ENCODE measurements around the gene NFE2L3. TPM values are rescaled to one million over a fixed set of nuclear protein-coding genes. Genes with fewer than 3 reads are reported as not detected.

Gene NFE2L3
- total RNA-seq, 1 experiment from 2014 or later, result 15.2 TPM

DNA sequence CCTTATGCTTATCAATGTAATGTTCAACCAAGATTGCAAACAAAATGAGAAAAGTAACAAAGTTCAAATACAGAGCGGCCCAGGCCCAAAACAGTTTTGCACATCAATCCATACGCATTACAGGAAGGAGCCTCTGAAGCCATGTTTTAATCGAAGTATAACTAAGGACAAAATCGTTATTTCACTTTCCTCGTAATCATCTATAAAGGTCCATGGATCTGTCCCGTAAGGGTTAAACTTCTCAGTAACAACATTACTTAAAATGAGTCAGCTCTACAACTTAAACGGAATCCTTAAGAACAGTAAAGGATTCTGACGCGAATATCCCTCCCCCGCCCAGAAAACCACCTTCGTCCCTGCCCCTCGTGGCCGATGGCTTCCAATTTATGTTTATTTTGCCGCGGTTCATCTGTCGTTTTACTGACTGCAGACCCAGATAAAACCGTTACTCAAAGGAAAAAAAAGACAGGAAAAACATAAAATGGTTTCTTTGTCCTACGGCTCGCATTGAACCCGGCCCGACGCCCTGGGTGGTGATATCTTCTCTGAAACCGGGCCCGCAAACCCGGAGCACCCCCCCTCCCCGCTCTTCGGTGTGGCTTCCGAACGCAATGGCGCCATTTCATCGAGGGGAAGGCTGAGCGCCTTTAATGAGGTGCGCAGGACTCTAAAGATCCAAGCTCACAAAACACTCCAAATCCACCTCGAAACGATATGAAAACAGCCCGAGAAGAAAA lies 47.5 kb downstream of the NFE2L3 start:
- Histone ChIP-seq H3K27me3 (no peaks in the 10 kb centered on the region), H3K36me3 (peaks cover 78% of the 10 kb centered on the region), H3K9me3 (no peaks in the 10 kb centered on the region), H3K4me3 (peak overlapping the region; percentile 99)
- DNase-seq, result peak; percentile 56

DNA sequence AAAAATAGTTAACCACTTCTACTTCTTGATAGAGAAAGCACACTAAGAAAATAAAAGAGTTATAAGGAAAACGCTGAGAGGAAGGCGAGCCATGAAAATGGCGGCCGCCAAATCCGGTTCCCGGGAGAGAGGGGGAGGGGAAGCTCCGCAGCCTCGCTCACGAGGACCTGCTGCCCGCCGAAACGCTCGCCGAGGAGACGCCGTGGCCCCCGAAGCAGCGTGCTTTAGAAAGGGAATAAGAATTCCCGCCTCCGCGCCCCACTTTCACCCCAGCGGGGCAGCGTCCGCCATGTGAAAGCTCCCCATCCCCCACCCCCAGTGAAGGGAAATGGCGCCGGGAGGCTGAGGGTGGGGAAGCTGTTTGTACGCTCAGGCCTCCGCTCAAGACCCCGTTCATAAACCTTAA lies 48.0 kb downstream of the NFE2L3 start:
- DNase-seq, result peak; percentile 59
- peaks cover 80% of the 10 kb centered on the region for H3K36me3 ChIP-seq

DNA sequence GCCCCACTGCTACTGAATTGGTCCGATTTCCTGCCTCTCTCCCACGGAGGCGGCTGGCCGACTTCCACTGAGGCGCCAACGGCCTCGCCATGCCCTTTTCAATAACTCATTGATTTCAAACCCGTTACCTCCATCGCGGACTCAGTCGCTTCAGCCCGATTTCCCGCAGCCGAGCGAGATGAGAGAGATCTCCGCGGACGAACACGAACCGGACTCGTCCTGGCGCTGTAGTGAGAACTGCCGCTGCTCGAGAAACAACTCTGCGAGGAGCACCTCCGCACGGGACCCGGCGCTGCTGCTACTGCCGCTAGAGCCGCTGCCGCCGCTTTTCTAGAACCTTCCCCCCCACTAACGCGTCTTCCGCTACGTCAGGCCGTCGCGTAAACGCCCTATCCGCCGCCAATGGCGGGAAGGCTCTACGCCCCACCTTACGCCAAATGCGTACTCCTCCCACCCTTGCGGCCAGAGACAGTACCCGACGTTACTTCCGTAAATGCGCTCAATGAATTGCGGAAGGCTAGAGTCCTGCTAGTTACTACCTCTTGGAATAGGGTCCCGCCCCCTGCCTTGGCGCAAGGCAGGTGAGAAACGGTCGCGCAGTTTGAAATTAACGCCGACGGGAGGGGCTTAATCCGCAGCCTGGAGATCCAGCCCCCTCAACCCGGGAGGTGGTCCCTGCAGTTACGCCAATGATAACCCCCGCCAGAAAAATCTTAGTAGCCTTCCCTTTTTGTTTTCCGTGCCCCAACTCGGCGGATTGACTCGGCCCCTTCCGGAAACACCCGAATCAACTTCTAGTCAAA lies 48.6 kb downstream of the NFE2L3 start, which contains the start of gene HNRNPA2B1:
Gene HNRNPA2B1, minus strand, starts transcription at position 303 of the 803 bp plus-strand sequence. Its CDS starts 169 bp downstream, at position 134.
- peak; percentile 96 for DNase-seq
- Histone ChIP-seq H3K4me3 (peak within 1 kb of the TSS; percentile 99), H3K9me3 (no peaks in the 10 kb centered on the region), H3K36me3 (peaks cover 80% of the 10 kb centered on the region), H3K27me3 (no peaks in the 10 kb centered on the region)

More for the DNA sequence above, 48.0 kb downstream of the NFE2L3 start:
- H3K27me3 ChIP-seq, result no peaks in the 10 kb centered on the region
- no peaks in the 10 kb centered on the region for H3K9me3 ChIP-seq
- H3K4me3 ChIP-seq, result peak overlapping the region; percentile 99

DNA sequence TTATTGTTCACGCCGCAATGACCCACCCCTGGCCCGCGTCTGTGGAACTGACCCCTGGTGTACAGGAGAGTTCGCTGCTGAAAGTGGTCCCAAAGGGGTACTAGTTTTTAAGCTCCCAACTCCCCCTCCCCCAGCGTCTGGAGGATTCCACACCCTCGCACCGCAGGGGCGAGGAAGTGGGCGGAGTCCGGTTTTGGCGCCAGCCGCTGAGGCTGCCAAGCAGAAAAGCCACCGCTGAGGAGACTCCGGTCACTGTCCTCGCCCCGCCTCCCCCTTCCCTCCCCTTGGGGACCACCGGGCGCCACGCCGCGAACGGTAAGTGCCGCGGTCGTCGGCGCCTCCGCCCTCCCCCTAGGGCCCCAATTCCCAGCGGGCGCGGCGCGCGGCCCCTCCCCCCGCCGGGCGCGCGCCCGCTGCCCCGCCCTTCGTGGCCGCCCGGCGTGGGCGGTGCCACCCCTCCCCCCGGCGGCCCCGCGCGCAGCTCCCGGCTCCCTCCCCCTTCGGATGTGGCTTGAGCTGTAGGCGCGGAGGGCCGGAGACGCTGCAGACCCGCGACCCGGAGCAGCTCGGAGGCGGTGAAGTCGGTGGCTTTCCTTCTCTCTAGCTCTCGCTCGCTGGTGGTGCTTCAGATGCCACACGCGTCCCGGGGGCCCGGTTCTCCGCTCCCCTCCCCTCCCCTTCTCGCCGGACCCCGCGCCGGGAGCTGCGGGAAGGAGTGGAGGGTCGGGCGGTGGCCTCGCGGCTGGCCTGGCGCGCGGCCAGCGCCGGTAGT lies 49.4 kb downstream of the NFE2L3 start, which contains the start of gene CBX3:
Gene CBX3, plus strand, starts transcription at position 499 of the 772 bp plus-strand sequence. CDS start 1,254 bp downstream, outside the sequence.
- DNase-seq, result peak; percentile 94
- peaks cover 80% of the 10 kb centered on the region for H3K36me3 ChIP-seq
- H3K4me3 ChIP-seq, result peak within 1 kb of the TSS; percentile 99
- no peaks in the 10 kb centered on the region for H3K9me3 ChIP-seq
- H3K27me3 ChIP-seq, result no peaks in the 10 kb centered on the region

DNA sequence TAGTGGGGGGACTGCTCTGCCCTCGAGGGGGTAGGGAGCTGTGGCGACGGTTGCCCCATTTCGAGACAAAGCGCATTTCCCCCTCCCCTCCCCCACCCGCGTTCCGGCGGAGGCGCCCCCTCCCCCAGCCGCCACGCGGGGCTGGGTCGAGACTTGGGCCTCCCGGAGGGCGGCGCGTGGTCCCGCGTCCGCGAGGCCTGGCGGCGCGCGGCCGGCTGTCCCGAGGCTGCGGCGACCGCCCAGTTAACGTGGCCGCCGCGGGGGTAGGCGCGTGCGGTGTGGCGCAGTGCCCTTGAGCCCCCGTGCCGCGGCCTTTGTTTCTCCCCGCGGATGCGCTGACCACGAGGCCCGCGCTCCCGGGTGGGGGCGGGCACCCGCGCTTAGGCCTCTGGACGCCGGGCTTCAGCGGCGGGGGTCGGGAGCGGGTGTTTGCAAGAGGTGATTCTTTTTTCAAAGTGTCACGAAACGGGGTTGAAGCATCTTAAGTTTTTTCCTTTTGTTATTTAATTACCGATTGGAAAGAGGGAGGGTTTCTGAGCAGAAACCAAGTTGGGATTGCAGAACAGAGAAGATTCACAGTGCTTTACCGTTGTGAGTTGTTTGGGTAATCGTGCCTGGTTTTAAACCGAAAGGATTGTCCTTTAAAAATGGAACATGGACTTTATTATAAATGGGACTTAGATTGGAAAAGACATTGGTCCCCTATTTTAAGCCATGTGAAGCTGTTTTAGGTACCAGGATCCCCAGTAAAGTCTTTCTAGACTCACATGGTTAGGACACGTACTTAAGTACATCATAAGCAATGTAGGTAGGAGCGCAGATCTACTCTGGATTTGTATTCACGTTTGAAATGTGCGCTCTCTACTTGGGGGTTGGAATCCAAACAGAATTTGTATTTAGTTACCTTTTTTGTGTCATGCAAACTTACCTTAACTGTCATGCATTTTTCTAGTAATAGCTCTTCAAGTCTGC lies 50.3 kb downstream of the NFE2L3 start:
- no peaks in the 10 kb centered on the region for H3K27me3 ChIP-seq
- H3K4me3 ChIP-seq, result peak overlapping the region; percentile 99
- no peaks in the 10 kb centered on the region for H3K9me3 ChIP-seq
- peak; percentile 55 for DNase-seq
- peaks cover 80% of the 10 kb centered on the region for H3K36me3 ChIP-seq

DNA sequence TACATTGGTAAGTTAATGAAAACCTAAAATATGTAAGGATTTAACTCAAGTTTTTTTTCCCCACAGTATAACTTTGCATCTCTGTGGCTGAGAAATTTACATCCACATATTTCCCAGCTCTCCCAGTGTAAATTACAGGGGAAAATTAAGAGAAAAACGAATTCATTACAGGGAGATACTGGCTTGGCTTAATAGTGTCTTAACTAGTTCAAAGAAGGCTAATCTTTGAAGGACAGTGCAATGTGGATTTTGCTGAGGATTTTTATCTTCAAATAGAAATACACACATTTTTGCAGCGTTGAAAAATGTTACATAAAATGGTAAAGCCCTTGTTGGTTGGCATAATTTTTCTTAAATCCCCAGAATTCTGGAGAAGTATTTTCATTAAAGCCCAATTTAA lies 51.0 kb downstream of the NFE2L3 start:
- DNase-seq, result no peak
- Histone ChIP-seq H3K36me3 (peaks cover 80% of the 10 kb centered on the region), H3K27me3 (no peaks in the 10 kb centered on the region), H3K9me3 (no peaks in the 10 kb centered on the region), H3K4me3 (peak overlapping the region; percentile 99)

DNA sequence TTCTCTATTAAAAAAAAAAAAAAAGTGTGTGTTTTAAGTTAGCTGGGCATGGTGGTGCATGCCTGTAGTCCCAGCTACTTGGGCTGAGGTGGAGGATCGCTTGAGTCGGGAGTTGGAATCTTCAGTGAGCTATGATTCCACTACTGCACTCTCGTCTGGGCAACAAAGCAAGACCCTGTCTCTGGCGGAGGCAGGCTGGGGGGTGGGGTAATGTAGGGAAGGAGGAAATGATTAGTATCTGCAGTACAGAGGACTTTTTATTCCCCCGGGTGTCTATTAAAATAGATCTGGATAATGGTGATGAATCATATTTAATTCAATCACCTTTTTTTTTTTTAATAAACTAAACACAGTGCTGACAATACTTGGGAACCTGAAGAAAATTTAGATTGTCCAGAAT lies 56.0 kb downstream of the NFE2L3 start:
- no peaks in the 10 kb centered on the region for H3K9me3 ChIP-seq
- peaks cover 92% of the 10 kb centered on the region for H3K36me3 ChIP-seq
- H3K4me3 ChIP-seq, result no peak overlapping the region
- no peak for DNase-seq
- no peaks in the 10 kb centered on the region for H3K27me3 ChIP-seq

DNA sequence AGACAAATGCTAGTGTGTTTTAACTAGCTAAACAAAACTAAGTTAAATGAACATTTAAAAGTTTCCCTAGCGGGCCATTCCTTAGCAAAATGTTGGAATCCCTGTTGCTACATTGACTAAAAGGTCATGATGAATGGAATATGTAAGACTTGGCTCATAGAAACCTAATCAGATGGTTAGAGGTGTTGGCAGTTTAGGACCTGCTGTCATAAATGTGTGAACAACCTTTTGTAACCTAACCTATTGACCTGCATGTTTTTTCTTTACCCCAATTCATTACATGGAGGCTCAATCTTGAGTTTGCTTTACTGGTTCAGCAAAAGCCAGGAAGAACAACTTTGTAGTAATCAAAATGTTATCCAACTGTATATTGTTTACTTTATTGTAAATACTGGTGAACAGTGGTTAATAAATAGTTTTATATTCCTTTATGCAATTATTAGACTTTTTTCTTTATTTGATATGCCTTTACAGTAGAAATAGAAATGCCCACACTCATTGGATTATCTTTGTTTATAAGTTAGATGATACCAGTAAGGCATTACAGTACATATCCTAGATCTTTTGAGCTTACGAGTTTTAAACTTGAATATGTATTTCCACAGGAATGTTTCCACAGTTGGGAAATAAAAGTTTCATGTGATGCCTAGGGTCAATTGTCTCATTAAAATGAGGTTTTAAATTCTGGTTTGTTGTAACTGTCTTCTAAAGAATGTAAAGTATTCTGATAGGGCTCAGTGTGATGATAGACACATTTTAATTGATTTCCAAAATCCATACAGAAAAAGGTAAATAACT lies 61.1 kb downstream of the NFE2L3 start:
- Histone ChIP-seq H3K27me3 (no peaks in the 10 kb centered on the region), H3K36me3 (peaks cover 51% of the 10 kb centered on the region), H3K4me3 (no peak overlapping the region), H3K9me3 (no peaks in the 10 kb centered on the region)
- no peak for DNase-seq

DNA sequence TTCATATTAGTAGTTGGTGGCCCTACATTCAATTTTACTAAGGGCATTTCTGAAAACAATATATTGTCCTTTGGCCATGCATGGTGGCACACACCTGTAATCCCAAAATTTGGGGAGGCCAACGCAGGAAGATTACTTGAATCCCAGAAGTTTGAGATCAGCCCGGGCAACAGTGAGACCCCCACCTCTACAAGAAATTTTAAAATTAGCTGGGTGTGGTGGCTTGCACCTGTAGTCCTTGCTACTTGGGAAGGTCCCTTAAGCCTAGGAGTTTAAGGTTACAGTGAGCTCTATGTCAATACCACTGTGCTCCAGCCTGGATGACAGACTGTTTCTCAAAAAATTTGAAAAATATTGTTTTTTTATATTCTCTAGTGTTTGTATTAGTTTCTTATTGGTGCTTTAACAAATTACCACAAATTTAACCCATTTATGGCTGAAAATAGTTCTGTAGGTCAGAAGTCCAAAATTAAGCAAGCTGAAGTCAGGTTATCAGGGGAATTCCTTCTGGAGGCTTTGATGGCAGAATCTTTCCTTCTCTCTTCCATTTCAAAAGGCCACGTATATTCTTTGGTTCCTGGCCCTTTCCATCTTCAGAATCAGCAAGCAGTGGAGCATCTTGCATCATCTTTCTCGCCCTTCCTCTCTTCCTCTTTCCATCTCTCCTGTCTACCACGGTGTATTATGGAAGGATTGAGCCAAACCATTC lies 62.0 kb downstream of the NFE2L3 start:
- Histone ChIP-seq H3K36me3 (peaks cover 45% of the 10 kb centered on the region), H3K27me3 (no peaks in the 10 kb centered on the region), H3K9me3 (no peaks in the 10 kb centered on the region), H3K4me3 (no peak overlapping the region)
- DNase-seq, result no peak

DNA sequence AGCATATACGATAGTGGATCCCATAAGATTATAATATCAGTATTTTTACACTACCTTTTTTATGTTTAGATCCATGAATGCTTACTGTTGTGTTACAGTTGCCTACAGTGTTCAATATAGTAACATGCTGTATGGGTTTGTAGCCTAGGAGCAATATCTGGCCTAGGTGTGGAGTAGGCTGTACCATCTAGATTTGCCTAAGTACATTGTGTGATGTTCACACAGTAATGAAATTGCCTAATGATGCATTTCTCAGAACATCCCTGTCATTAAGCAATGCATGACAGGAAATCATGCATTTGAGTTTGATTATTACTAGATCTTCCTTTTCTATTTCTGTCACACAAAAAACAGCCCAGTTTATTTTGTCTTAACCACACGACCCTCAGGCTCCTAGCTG lies 64.1 kb downstream of the NFE2L3 start:
- peaks cover 24% of the 10 kb centered on the region for H3K36me3 ChIP-seq
- no peak overlapping the region for H3K4me3 ChIP-seq
- DNase-seq, result no peak
- H3K27me3 ChIP-seq, result no peaks in the 10 kb centered on the region
- H3K9me3 ChIP-seq, result no peaks in the 10 kb centered on the region

DNA sequence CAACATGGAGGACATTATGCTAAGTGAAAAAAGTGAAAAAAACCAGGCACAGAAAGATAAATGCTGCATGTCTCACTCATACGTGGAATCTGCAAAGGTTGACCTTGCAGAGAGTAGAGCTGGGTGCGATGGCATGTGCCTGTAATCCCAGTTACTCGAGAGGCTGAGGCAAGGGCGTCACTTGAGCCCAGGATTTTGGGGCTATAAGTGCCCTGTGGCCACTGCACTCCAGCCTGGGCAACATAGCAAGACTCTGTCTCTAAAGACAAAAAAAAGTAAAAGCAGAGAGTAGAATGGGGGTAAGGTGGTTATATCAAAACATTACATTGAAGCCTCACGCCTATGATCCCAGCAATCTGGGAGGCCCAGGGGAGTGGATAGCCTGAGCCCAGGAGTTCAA lies 72.4 kb downstream of the NFE2L3 start:
- Histone ChIP-seq H3K36me3 (no peaks in the 10 kb centered on the region), H3K27me3 (no peaks in the 10 kb centered on the region), H3K9me3 (no peaks in the 10 kb centered on the region), H3K4me3 (no peak overlapping the region)
- DNase-seq, result no peak

DNA sequence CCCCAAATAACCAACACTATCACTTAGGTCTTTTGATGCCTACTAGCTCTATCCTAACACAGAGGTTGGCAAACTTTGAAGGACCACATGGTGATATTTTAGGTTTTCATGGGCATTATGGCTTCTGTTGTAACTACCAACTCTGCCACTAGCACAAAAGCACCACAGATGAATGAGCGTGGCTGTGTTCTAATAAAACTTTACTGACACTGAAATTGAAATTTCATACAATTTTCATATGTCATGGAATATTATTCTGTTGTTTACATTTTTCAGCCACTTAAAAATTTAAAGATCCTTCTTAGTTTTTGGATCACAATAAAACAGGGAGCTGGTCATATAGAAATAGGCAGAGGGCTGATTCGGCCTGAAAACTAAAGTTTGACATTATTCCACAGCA lies 76.0 kb downstream of the NFE2L3 start:
- no peaks in the 10 kb centered on the region for H3K27me3 ChIP-seq
- no peak overlapping the region for H3K4me3 ChIP-seq
- H3K9me3 ChIP-seq, result no peaks in the 10 kb centered on the region
- no peaks in the 10 kb centered on the region for H3K36me3 ChIP-seq
- DNase-seq, result no peak

DNA sequence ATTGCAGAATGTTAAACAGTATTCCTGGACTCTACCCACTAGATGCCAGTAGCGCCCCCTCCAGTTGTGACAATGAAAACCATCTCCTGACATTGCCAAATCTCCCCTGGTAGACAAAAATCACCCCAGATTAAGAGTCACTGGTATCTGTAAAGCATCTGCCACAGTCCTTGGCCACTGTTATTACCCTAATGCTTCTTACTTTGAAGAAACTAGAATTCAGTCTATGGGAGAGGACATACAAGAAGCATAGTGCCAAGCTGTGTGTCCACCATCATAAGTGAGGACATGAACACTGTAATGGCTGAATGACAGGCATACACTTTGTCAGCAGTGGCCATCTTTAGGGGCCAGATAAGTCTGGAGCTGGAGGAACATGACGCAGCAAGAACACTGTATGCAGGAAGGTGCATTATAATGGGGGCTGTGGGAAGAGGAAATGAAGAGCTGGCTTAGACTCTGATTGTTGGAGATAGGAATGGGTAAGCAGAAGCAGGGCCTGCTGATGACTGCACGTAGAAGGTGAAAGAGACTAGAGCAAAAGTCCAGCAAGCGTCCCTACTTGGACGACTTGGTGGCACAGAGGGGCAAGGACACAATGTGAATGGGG lies 82.0 kb downstream of the NFE2L3 start:
- Histone ChIP-seq H3K9me3 (no peaks in the 10 kb centered on the region), H3K36me3 (no peaks in the 10 kb centered on the region), H3K4me3 (no peak overlapping the region), H3K27me3 (no peaks in the 10 kb centered on the region; the same call in 1 of the 2 replicates)
- DNase-seq, result no peak

Measured in MG63 (cell line).